Smooth muscle cell (in vitro differentiated cells): ENCODE results near the gene PTPRK. TPM values are rescaled to one million over a fixed set of nuclear protein-coding genes. Genes with fewer than 3 reads are reported as not detected.

ENCODE experiments used
- DNase-seq: peaks from one replicate; lab custom pipeline; 2025; ENCODE audit not compliant: unreplicated experiment; lab: John Stamatoyannopoulos, UW
- H2AFZ ChIP-seq: fragments of 200-600 bp; sonication (generic); 2 replicates; pipeline ENCODE4 v1.6.0; 2016; ENCODE audit warnings: antibody characterized with exemption, low read depth, mild to moderate bottlenecking
- H3F3A ChIP-seq: fragments of 200-600 bp; sonication (generic); 2 replicates; pipeline ENCODE4 v1.6.0; 2017; ENCODE audit warnings: antibody characterized with exemption, low read depth
- H3K27ac ChIP-seq: fragments of 200-600 bp; sonication (generic); 2 replicates; pipeline ENCODE4 v1.5.1; 2016; ENCODE audit warnings: low read depth, mild to moderate bottlenecking
- H3K27me3 ChIP-seq: fragments of 200-600 bp; sonication (generic); 2 replicates; pipeline ENCODE4 v1.6.1; 2016; ENCODE audit warnings: low read depth, mild to moderate bottlenecking
- H3K36me3 ChIP-seq: fragments of 200-600 bp; sonication (generic); 2 replicates; pipeline ENCODE4 v1.5.1; 2016; ENCODE audit warnings: low read depth
- H3K4me1 ChIP-seq: fragments of 200-600 bp; sonication (generic); 2 replicates; pipeline ENCODE4 v1.5.1; 2016; ENCODE audit warnings: low read depth
- H3K4me2 ChIP-seq: fragments of 200-600 bp; sonication (generic); 2 replicates; pipeline ENCODE4 v1.6.0; 2016; ENCODE audit warnings: mild to moderate bottlenecking
- H3K4me3 ChIP-seq: fragments of 200-600 bp; sonication (generic); 2 replicates; pipeline ENCODE4 v1.5.1; 2016; ENCODE audit warnings: mild to moderate bottlenecking
- H3K79me2 ChIP-seq: fragments of 200-600 bp; sonication (generic); 2 replicates; pipeline ENCODE4 v1.6.0; 2016; ENCODE audit warnings: low read depth, mild to moderate bottlenecking
- H3K9ac ChIP-seq: fragments of 200-600 bp; sonication (generic); 2 replicates; pipeline ENCODE4 v1.6.0; 2016; ENCODE audit warnings: low read depth
- H3K9me3 ChIP-seq: fragments of 200-600 bp; sonication (generic); replicated peaks from 2 replicates; pipeline ENCODE4 v1.5.1; 2016; ENCODE audit warnings: low read depth
- H4K20me1 ChIP-seq: fragments of 200-600 bp; sonication (generic); 2 replicates; pipeline ENCODE4 v1.6.0; 2016; ENCODE audit warnings: low read depth
- CTCF ChIP-seq: fragments of 200-600 bp; sonication (generic); IDR thresholded peaks from 2 replicates; pipeline ENCODE4 v1.5.1; 2017; ENCODE audit warnings: borderline replicate concordance, mild to moderate bottlenecking, antibody characterized with exemption; ENCODE audit not compliant: insufficient read depth, poor library complexity, severe bottlenecking
- WGBS: methylation state at CpG from one replicate; pipeline ENCODE4 v1.1.7; 2016; ENCODE audit warnings: low lambda C conversion rate; 5-methylcytosine and 5-hydroxymethylcytosine counted together
- polyA plus RNA-seq: library from polyadenylated mRNA; unstranded; fragments of >200 nt; fragmentation: Nextera tagmentation; extraction: Ambion mirVana; gene quantifications from 2 replicates; pipeline ENCODE4 v1.2.1, GENCODE V29; 2016
- total RNA-seq: library from RNA; depleted of rRNA; stranded (reverse); fragments of >200 nt; gene quantifications from 2 replicates; pipeline ENCODE4 v1.2.3, GENCODE V29; 2014

The PTPRK gene
- total and polyA plus RNA-seq, 2 experiments from 2014 or later = 21.7 to 50.4 TPM

DNA sequence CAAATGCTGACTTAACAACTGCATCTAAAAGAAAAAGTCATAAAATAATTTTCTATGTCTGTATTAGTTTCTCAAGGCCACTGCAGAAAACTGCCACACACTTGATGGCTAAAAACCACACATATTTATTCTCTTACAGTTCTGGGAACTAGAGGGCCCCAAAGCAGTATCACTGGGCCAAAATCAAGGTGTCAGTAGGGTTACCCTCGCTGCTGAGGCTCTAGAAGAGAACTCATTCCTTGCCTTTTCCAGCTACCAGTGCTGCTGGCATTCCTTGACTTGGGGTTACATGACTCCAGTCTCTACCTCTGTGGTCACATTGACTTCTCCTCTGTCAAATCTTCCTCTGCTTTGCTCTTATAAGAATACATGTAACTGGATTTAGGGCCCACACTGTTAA, 494.9 kb downstream of the PTPRK start:
- Histone ChIP-seq H3K9ac (no peak overlapping the region), H3K9me3 (no peaks in the 10 kb centered on the region), H3F3A (no peaks in the 10 kb centered on the region), H3K27me3 (no peaks in the 10 kb centered on the region), H4K20me1 (no peaks in the 10 kb centered on the region), H3K79me2 (no peaks in the 10 kb centered on the region), H3K27ac (no peak overlapping the region), H3K36me3 (no peaks in the 10 kb centered on the region), H3K4me3 (no peak overlapping the region), H3K4me1 (no peaks in the 10 kb centered on the region), H3K4me2 (no peak overlapping the region), H2AFZ (no peak overlapping the region)
- 89% methylated on average over 1 of the region's 1 CpG for WGBS
- no peak for DNase-seq
- no peak for TF ChIP-seq CTCF

- no peak overlapping the region for H3K4me2 ChIP-seq
- H3K36me3 ChIP-seq = no peaks in the 10 kb centered on the region
- H3K9ac ChIP-seq = no peak overlapping the region
- DNase-seq = no peak
- no peak overlapping the region for H3K27ac ChIP-seq
- no peaks in the 10 kb centered on the region for H3K4me1 ChIP-seq
- no peak overlapping the region for H2AFZ ChIP-seq
- H3K4me3 ChIP-seq = no peak overlapping the region
- H4K20me1 ChIP-seq = no peaks in the 10 kb centered on the region
- no peak for TF ChIP-seq CTCF
- WGBS = 78% methylated on average over 1 of the region's 1 CpG
- H3K79me2 ChIP-seq = no peaks in the 10 kb centered on the region
- no peaks in the 10 kb centered on the region for H3F3A ChIP-seq
- no peaks in the 10 kb centered on the region for H3K27me3 ChIP-seq
- H3K9me3 ChIP-seq = no peaks in the 10 kb centered on the region
Measured at GRCh38 chr6:128024969-128025368, 495.4 kb downstream of the PTPRK start.

GRCh38 chr6:128024046-128024445, 496.4 kb downstream of the PTPRK start:
- no peak for TF ChIP-seq CTCF
- no peak overlapping the region for H3K27ac ChIP-seq
- H3K4me2 ChIP-seq = no peak overlapping the region
- H3K4me1 ChIP-seq = no peaks in the 10 kb centered on the region
- DNase-seq = no peak
- no peak overlapping the region for H3K4me3 ChIP-seq
- no peak overlapping the region for H2AFZ ChIP-seq
- no peaks in the 10 kb centered on the region for H4K20me1 ChIP-seq
- no peak overlapping the region for H3K9ac ChIP-seq
- no peaks in the 10 kb centered on the region for H3K27me3 ChIP-seq
- 97% methylated on average over 1 of the region's 1 CpG for WGBS
- no peaks in the 10 kb centered on the region for H3K79me2 ChIP-seq
- H3K9me3 ChIP-seq = no peaks in the 10 kb centered on the region
- no peaks in the 10 kb centered on the region for H3F3A ChIP-seq
- no peaks in the 10 kb centered on the region for H3K36me3 ChIP-seq

DNA sequence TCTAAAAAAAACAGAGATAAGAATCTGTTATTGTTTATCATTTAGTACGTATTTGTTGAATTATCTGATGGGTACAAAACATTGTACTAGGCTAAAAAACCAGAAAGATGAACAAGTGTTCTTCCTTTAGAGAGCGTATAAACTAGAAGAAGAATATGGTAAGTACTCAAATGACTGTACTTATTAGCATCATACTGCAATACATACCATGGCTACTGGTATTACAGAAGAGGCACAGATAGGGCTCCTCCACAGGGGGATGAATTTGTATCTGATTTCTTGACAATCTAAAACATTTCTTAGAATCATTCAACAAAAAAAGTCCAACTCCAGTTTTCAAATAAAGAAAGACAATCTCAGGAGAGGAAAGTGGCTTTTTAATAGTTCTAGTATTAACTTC, 501.6 kb downstream of the PTPRK start:
- H3K27ac ChIP-seq = no peak overlapping the region
- H3K4me1 ChIP-seq = no peaks in the 10 kb centered on the region
- H2AFZ ChIP-seq = no peak overlapping the region
- no peaks in the 10 kb centered on the region for H3K79me2 ChIP-seq
- 98% methylated on average over 2 of the region's 2 CpGs for WGBS
- no peak overlapping the region for H3K4me2 ChIP-seq
- H3F3A ChIP-seq = no peaks in the 10 kb centered on the region
- H4K20me1 ChIP-seq = no peaks in the 10 kb centered on the region
- no peaks in the 10 kb centered on the region for H3K27me3 ChIP-seq
- H3K4me3 ChIP-seq = no peak overlapping the region
- no peak for DNase-seq
- H3K9me3 ChIP-seq = no peaks in the 10 kb centered on the region
- no peak overlapping the region for H3K9ac ChIP-seq
- no peak for TF ChIP-seq CTCF
- H3K36me3 ChIP-seq = no peaks in the 10 kb centered on the region
